ENCODE measurements around the gene DDI1. TPM values are rescaled to one million over a fixed set of nuclear protein-coding genes. Genes with fewer than 3 reads are reported as not detected.

Gene DDI1
- total and polyA plus RNA-seq, 10 of the 15 experiments (the other 5 are each of a cell fraction or from before 2014, with no cell fraction given): not detected

- ATAC-seq (no peak), FAIRE-seq (no peak), DNase-seq (ENCODE audit: low read depth, low spot score) (no peak)
- no peak overlapping the region for H3K9ac ChIP-seq (ENCODE audit: control insufficient read depth, insufficient read depth, low read length)
- H3K79me2 ChIP-seq (ENCODE audit: control insufficient read depth, insufficient read depth, low read length): no peaks in the 10 kb centered on the region
- H3K4me1 ChIP-seq (ENCODE audit: control insufficient read depth, insufficient read depth, low read length): no peaks in the 10 kb centered on the region
- ChIA-PET SMC1A (ENCODE audit: uncharacterized antibody, unreplicated experiment) (interaction anchor here (2.1 kb wide), 1 partner anchor 9 kb away, joined by 7 read pairs; no protein-coding TSS in a partner anchor), RAD21 (ENCODE audit: unreplicated experiment) (no interaction called here), CTCF (no interaction called here), POLR2A (no interaction called here)
- in situ Hi-C loops (cut with MboI): no loop called here
- H3K27ac ChIP-seq (ENCODE audit: control insufficient read depth, insufficient read depth): no peak overlapping the region
- WGBS (ENCODE audit: insufficient coverage, insufficient replicate concordance, low lambda C conversion rate, missing lambda C conversion rate): 45% methylated on average over 2 of the region's 2 CpGs
- H4K20me1 ChIP-seq (ENCODE audit: control insufficient read depth, insufficient read depth): no peaks in the 10 kb centered on the region
- no peak for TF ChIP-seq POU2F2 (IDR thresholded peaks at IDR 0.05; ENCODE audit: borderline replicate concordance, low read depth, low read length)
- no peak for TF ChIP-seq PAX8 (IDR thresholded peaks at IDR 0.05)
- TF ChIP-seq, protein P1, sequence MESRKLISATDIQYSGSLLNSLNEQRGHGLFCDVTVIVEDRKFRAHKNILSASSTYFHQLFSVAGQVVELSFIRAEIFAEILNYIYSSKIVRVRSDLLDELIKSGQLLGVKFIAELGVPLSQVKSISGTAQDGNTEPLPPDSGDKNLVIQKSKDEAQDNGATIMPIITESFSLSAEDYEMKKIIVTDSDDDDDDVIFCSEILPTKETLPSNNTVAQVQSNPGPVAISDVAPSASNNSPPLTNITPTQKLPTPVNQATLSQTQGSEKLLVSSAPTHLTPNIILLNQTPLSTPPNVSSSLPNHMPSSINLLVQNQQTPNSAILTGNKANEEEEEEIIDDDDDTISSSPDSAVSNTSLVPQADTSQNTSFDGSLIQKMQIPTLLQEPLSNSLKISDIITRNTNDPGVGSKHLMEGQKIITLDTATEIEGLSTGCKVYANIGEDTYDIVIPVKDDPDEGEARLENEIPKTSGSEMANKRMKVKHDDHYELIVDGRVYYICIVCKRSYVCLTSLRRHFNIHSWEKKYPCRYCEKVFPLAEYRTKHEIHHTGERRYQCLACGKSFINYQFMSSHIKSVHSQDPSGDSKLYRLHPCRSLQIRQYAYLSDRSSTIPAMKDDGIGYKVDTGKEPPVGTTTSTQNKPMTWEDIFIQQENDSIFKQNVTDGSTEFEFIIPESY (IDR thresholded peaks at IDR 0.05): no peak
- TF ChIP-seq, protein P2, sequence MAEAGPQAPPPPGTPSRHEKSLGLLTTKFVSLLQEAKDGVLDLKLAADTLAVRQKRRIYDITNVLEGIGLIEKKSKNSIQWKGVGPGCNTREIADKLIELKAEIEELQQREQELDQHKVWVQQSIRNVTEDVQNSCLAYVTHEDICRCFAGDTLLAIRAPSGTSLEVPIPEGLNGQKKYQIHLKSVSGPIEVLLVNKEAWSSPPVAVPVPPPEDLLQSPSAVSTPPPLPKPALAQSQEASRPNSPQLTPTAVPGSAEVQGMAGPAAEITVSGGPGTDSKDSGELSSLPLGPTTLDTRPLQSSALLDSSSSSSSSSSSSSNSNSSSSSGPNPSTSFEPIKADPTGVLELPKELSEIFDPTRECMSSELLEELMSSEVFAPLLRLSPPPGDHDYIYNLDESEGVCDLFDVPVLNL (IDR thresholded peaks at IDR 0.05; ENCODE audit: low read depth, low read length): no peak
- TF ChIP-seq WRNIP1 (IDR thresholded peaks at IDR 0.05; ENCODE audit: borderline replicate concordance, low read depth, low read length): no peak
- TF ChIP-seq CHD1 (IDR thresholded peaks at IDR 0.05; ENCODE audit: low read depth, low read length): no peak
- TF ChIP-seq, protein P3, sequence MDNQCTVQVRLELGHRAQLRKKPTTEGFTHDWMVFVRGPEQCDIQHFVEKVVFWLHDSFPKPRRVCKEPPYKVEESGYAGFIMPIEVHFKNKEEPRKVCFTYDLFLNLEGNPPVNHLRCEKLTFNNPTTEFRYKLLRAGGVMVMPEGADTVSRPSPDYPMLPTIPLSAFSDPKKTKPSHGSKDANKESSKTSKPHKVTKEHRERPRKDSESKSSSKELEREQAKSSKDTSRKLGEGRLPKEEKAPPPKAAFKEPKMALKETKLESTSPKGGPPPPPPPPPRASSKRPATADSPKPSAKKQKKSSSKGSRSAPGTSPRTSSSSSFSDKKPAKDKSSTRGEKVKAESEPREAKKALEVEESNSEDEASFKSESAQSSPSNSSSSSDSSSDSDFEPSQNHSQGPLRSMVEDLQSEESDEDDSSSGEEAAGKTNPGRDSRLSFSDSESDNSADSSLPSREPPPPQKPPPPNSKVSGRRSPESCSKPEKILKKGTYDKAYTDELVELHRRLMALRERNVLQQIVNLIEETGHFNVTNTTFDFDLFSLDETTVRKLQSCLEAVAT (IDR thresholded peaks at IDR 0.05): no peak
- TF ChIP-seq, protein P4, sequence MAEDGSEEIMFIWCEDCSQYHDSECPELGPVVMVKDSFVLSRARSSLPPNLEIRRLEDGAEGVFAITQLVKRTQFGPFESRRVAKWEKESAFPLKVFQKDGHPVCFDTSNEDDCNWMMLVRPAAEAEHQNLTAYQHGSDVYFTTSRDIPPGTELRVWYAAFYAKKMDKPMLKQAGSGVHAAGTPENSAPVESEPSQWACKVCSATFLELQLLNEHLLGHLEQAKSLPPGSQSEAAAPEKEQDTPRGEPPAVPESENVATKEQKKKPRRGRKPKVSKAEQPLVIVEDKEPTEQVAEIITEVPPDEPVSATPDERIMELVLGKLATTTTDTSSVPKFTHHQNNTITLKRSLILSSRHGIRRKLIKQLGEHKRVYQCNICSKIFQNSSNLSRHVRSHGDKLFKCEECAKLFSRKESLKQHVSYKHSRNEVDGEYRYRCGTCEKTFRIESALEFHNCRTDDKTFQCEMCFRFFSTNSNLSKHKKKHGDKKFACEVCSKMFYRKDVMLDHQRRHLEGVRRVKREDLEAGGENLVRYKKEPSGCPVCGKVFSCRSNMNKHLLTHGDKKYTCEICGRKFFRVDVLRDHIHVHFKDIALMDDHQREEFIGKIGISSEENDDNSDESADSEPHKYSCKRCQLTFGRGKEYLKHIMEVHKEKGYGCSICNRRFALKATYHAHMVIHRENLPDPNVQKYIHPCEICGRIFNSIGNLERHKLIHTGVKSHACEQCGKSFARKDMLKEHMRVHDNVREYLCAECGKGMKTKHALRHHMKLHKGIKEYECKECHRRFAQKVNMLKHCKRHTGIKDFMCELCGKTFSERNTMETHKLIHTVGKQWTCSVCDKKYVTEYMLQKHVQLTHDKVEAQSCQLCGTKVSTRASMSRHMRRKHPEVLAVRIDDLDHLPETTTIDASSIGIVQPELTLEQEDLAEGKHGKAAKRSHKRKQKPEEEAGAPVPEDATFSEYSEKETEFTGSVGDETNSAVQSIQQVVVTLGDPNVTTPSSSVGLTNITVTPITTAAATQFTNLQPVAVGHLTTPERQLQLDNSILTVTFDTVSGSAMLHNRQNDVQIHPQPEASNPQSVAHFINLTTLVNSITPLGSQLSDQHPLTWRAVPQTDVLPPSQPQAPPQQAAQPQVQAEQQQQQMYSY (CRISPR knock-in tag; IDR thresholded peaks at IDR 0.05): no peak
- TF ChIP-seq EZH2 (IDR thresholded peaks at IDR 0.05; ENCODE audit: borderline replicate concordance, control insufficient read depth, low read depth, low read length): no peak
- no peak for TF ChIP-seq RAD21 (IDR thresholded peaks at IDR 0.05; ENCODE audit: insufficient read depth, low read depth, low read length)
- no peak for TF ChIP-seq JUND (IDR thresholded peaks at IDR 0.05; ENCODE audit: low read depth, low read length)
- TF ChIP-seq RAD51 (IDR thresholded peaks at IDR 0.05): no peak
- no peak for TF ChIP-seq BHLHE40 (IDR thresholded peaks at IDR 0.05; ENCODE audit: borderline replicate concordance in 1 of 2, low read depth in 2 of 2, low read length in 1 of 2)
- TF ChIP-seq HDAC6 (IDR thresholded peaks at IDR 0.05; ENCODE audit: unreplicated experiment): no peak
- no peak overlapping the region for H3K4me3 ChIP-seq
- no peaks in the 10 kb centered on the region for H3K27me3 ChIP-seq (replicated peaks in 1 of 2; ENCODE audit: control insufficient read depth in 2 of 2, insufficient read depth in 2 of 2, low read length in 1 of 2)
- H3K4me2 ChIP-seq (ENCODE audit: control insufficient read depth, insufficient read depth): no peak overlapping the region
- no peaks in the 10 kb centered on the region for H3K9me3 ChIP-seq (replicated peaks; ENCODE audit: control insufficient read depth, insufficient read depth, low read length)
- BruUV-seq (replicated peaks): no TSS peak
- H3K36me3 ChIP-seq (ENCODE audit: control insufficient read depth in 2 of 2, insufficient read depth in 2 of 2, low read length in 1 of 2): no peaks in the 10 kb centered on the region
- H2AFZ ChIP-seq (ENCODE audit: control insufficient read depth, low read depth, low read length): no peak overlapping the region
- intact Hi-C loops (cut with micrococcal nuclease; ENCODE audit: unreplicated experiment): no loop called here
These were observed 11.9 kb upstream of the DDI1 start for GRCh38 chr11:104024572-104024971.

All from GM12878 (cell line).